Ascending aorta (tissue), 2 donors: ENCODE measurements around the gene FAM3D. TPM values are rescaled to one million over a fixed set of nuclear protein-coding genes. Genes with fewer than 3 reads are reported as not detected.

Experiments
- DNase-seq, 2 donors: peaks; one replicate each; pipeline ENCODE4 v3.0.0-alpha.2; 2019; ENCODE audit warnings: low spot score in 2 of 2
- H3K27ac ChIP-seq, 2 donors: fragments of 200-600 bp; sonication (generic); one replicate each; pipeline ENCODE4 v1.5.1; 2016 to 2017; ENCODE audit warnings: mild to moderate bottlenecking in 1 of 2
- H3K27me3 ChIP-seq: fragments of 200-600 bp; sonication (generic); one replicate; pipeline ENCODE4 v1.5.1; 2017
- H3K36me3 ChIP-seq, 2 donors: fragments of 200-600 bp; sonication (generic); one replicate each; pipeline ENCODE4 v1.5.1; 2016
- H3K4me1 ChIP-seq, 2 donors: fragments of 200-600 bp; sonication (generic); one replicate each; pipeline ENCODE4 v1.5.1; 2016 to 2017; ENCODE audit warnings: mild to moderate bottlenecking in 1 of 2
- H3K4me3 ChIP-seq, 2 donors: fragments of 200-600 bp; sonication (generic); one replicate each; pipeline ENCODE4 v1.5.1; 2016 to 2017; ENCODE audit warnings: mild to moderate bottlenecking in 1 of 2
- H3K9me3 ChIP-seq, 2 donors: fragments of 200-600 bp; sonication (generic); one replicate each; pipeline ENCODE4 v1.5.1; 2016
- CTCF ChIP-seq, 3 experiments: fragments of 200-600 bp in 2 of 3; fragments of 450-650 bp in 1 of 3; sonication (generic) in 2 of 3; IDR thresholded peaks; one replicate each; pipeline ENCODE4 v1.5.1; 2016 to 2019; ENCODE audit warnings: antibody characterized with exemption in 3 of 3, mild to moderate bottlenecking in 1 of 3, moderate library complexity in 1 of 3
- intact Hi-C: fragments of 100-400 bp; cut with DNase I; formaldehyde crosslinking; loops from one replicate; pipeline ENCODE4 v1.15.1; 2023
- total RNA-seq: library from RNA; depleted of rRNA; stranded (reverse); fragments of >200 nt; gene quantifications from one replicate; pipeline ENCODE4 v1.1.0, GENCODE V29; 2016

Gene FAM3D
- total RNA-seq, 1 donor from 2014 or later: not detected

- H3K9me3 ChIP-seq: no peaks in the 10 kb centered on the region
- TF ChIP-seq CTCF (IDR thresholded peaks at IDR 0.05): no peak
- intact Hi-C loops: no loop called here
These were observed 20.3 kb upstream of the FAM3D start for GRCh38 chr3:58686847-58687246.

DNA sequence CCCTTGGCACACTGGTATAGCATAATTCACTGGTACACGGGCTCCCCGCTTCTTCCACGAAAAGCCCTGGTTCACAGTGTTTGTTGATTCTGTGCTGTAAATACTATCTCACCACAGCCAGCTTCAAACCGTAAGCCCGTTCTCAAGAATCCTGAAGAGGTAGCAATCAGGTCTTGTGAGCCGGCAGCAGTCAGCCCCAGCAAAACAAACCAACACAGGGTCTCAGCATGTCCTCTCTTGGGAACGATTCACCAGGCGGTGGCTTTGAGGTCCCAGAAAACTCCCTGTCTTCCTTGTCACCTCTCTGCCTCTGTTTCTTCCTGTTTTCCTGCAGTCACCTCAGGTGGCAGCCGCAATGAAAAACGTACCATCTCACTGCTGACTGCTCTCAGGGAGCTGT lies 19.1 kb upstream of the FAM3D start:
- H3K27me3 ChIP-seq: no peaks in the 10 kb centered on the region
- TF ChIP-seq CTCF (IDR thresholded peaks at IDR 0.05): no peak
- no peaks in the 10 kb centered on the region for H3K9me3 ChIP-seq
- H3K4me1 ChIP-seq: no peaks in the 10 kb centered on the region
- DNase-seq: no peak
- intact Hi-C loops: no loop called here
- no peaks in the 10 kb centered on the region for H3K36me3 ChIP-seq
- H3K27ac ChIP-seq: no peak overlapping the region
- H3K4me3 ChIP-seq: no peak overlapping the region

More at GRCh38 chr3:58686847-58687246, 20.3 kb upstream of the FAM3D start:
- H3K27me3 ChIP-seq: no peaks in the 10 kb centered on the region
- no peak overlapping the region for H3K27ac ChIP-seq
- H3K4me3 ChIP-seq: no peak overlapping the region
- H3K36me3 ChIP-seq: no peaks in the 10 kb centered on the region
- no peaks in the 10 kb centered on the region for H3K4me1 ChIP-seq
- DNase-seq: no peak

- no peak for TF ChIP-seq CTCF (IDR thresholded peaks at IDR 0.05)
- Histone ChIP-seq H3K27ac (no peak overlapping the region), H3K36me3 (no peaks in the 10 kb centered on the region), H3K27me3 (no peaks in the 10 kb centered on the region), H3K4me1 (no peaks in the 10 kb centered on the region), H3K9me3 (no peaks in the 10 kb centered on the region), H3K4me3 (no peak overlapping the region)
- intact Hi-C loops: no loop called here
- no peak for DNase-seq
These were observed 16.9 kb upstream of the FAM3D start for GRCh38 chr3:58683466-58683865.

- H3K4me3 ChIP-seq: no peak overlapping the region
- no peak for TF ChIP-seq CTCF (IDR thresholded peaks at IDR 0.05)
These were observed 16.5 kb upstream of the FAM3D start for GRCh38 chr3:58683001-58683458.

GRCh38 chr3:58681863-58682262 lies 15.3 kb upstream of the FAM3D start:
- intact Hi-C loops: no loop called here
- TF ChIP-seq CTCF (IDR thresholded peaks at IDR 0.05): no peak

More at GRCh38 chr3:58683001-58683458, 16.5 kb upstream of the FAM3D start:
- DNase-seq: no peak
- Histone ChIP-seq H3K36me3 (no peaks in the 10 kb centered on the region), H3K27me3 (no peaks in the 10 kb centered on the region), H3K27ac (no peak overlapping the region), H3K4me1 (no peaks in the 10 kb centered on the region), H3K9me3 (no peaks in the 10 kb centered on the region)
- intact Hi-C loops: no loop called here

More at GRCh38 chr3:58681863-58682262, 15.3 kb upstream of the FAM3D start:
- Histone ChIP-seq H3K27me3 (no peaks in the 10 kb centered on the region), H3K4me1 (no peaks in the 10 kb centered on the region), H3K27ac (no peak overlapping the region), H3K36me3 (no peaks in the 10 kb centered on the region), H3K9me3 (no peaks in the 10 kb centered on the region), H3K4me3 (no peak overlapping the region)
- no peak for DNase-seq
